NCI-H345 treated with DMSO at 0.1 percent for 48 hours (cell line): Measurements from ENCODE around the gene DPP10.

Experiments used
- DNase-seq: peaks from one replicate; lab custom pipeline; 2025; ENCODE audit not compliant: unreplicated experiment; lab: John Stamatoyannopoulos, UW

DPP10 gene

DNA sequence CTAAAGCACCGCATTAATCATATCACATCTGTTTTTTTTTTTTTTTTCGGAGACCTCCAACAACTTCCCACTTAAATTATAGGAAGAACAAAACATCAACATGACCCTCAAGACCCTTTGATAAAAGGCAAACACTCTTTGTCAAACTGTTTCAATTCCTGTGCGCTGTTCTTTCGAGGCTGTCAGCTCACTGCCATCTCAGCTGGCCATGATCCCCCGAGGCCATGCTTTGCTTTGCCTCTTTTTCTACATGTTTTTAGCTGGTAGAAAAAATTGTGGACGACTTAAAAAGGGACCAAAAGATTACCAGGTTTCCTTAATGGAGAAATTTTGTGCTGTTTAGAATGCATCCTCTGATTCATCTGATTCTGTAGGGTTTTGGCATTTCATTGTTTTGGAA is 138.2 kb downstream of the DPP10 start:
- no peak for DNase-seq

DNA sequence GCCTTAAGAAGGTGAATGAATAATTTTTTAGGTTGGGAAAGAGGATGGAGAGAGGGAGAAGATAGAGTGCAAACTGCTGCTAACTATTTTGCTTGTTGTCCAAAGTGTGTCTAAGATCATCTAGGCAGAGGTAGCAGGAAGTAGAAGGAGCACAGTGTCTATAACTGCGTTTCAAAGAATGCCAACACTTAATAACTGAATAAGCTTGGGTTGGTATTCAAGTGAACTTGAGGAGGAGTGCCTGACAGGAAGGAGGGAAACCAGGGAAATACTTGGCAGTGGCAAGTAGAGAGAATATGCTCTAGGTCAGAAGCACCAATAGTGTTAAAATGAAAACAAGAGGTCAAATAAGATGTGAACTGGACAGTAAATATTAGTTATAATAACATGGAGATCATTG is 155.9 kb downstream of the DPP10 start:
- no peak for DNase-seq

DNA sequence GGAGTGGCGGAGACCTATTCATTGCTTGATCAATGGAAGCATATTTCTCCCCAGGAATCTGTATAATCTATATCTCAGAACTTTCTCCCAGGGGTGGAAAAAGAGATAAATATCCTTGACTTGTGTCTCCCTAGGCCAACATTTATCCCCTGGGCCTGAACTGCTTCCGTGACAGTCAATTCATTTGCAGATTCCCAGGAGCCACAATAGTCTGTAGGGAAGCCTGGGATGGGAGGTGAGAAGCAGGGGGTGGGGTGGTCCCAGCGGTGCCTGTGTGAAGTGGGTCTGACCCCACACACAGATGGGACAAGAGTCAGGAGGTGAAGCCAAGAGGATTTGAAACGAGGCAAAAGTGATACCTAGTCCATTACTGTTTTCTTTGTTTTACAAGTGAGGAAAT is 166.8 kb downstream of the DPP10 start:
- DNase-seq = no peak

DNA sequence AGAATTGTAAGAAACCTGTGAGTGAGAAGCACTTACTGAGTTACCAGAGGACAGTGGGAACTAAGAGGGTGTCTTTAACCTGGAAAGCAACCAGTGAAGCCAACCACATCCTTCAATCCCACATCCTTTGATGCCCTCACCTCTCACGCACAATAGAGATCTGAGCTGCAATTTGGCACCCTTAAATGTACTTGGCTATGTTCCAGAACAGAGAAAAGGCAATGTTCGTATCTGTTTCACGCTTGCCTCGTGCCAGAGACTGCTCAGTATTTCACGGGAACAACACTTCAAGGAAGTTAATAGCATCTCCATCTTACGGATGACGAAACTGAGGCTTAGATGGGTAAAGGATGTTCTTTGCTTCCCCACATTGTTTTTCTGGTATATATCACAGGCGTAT is 167.4 kb downstream of the DPP10 start:
- DNase-seq = no peak

DNA sequence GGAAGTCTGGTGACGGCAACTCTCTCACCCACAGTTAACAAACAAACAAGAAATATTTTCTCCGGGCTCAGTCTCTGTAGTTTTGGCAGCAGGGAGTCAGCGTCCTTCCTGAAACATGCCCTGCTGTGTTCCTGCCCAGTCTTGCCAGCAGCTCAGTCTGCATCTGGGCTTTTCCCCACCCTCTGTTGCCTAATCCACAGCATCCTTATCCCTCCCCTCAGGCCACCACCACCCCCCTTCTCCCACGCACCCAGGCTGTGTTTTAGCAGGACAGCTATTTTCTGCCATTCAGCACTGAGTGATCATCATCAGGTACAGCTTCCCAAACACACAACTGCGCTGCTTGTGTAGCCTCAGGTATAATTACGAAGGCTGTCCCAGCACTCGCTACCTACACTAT is 168.2 kb downstream of the DPP10 start:
- DNase-seq = no peak

DNA sequence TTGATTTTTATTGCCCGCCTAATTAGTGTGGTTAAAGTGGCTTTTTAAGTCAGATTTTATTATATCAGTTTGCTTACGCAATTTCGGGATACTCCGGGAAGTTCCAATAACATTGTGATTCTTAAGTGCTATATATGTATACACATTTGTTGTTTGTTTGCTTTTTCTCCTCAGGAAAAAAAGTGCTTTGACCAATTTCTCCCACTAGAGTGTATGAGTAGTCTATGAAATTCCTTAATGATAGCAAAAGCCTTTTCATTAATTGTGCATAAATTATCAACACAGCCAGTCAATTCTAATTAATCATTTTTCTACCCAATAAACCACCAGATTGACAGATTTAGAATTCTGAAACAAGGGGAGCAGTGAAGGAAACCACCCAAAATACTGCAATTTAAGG is 172.2 kb downstream of the DPP10 start:
- no peak for DNase-seq

DNA sequence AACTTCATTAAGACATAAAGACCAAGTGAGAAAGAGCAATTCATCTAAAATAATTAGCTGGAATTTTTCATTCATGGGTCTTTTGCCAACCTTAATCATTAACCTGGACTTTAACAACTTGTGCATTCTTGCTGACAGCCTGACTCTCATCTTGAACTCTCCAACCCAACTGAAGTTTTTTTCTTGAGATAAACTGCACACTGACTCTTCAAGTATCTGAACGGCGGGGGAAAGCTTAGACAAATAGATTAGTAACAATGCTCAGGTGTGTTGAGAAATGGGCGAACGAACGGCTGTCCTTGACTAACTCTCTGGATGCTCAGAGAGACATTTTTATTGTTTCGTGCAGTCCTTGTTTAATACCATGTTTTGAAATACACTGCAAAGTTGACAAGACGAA is 186.0 kb downstream of the DPP10 start:
- DNase-seq = no peak

DNA sequence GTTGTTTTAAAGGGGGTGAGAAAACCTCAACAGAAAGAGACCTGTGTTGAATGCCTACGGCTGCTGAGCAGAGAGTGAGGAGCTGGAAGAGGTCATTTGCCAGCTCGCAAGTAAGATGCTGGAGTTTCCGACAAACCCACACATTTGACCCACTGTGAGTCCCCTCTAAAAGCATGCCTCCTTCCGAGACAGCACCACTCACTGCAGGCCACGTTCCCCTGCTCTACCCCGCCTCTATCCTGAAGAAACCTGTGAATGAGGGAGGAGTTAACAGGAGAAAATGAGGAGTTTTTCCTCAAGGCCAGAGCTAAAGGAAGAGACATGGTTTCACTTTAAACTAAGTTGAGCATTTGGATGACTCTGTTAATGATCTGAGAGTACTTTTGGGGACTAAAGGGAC is 188.7 kb downstream of the DPP10 start:
- no peak for DNase-seq

DNA sequence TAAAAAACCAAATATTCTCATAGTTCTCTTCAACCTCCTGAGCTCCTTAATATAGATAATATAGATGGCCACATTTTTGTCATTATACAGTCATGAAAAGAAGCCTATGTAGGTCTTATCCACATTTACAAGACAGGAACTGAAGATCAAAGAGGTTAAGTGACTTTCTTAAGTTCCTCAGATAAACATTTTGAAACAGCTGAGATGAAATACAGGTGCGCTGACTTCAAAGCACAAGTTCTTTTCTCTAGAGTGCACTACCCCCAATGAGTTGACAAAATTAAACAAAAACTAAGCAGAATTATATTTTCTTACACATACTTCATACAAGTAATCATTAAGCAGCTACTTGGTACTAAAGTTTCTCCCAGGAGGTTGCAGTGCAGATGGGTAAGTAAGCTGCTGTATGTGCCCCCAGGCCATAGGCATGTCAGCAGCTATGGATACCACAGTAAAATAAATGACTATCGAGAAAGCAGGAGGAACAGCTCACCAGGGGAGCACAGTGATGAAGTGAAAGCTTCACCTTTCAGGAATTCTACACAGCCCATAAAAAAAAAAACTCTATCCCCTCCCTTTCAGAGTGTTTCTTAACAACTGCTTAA is 199.8 kb downstream of the DPP10 start:
- no peak for DNase-seq

DNA sequence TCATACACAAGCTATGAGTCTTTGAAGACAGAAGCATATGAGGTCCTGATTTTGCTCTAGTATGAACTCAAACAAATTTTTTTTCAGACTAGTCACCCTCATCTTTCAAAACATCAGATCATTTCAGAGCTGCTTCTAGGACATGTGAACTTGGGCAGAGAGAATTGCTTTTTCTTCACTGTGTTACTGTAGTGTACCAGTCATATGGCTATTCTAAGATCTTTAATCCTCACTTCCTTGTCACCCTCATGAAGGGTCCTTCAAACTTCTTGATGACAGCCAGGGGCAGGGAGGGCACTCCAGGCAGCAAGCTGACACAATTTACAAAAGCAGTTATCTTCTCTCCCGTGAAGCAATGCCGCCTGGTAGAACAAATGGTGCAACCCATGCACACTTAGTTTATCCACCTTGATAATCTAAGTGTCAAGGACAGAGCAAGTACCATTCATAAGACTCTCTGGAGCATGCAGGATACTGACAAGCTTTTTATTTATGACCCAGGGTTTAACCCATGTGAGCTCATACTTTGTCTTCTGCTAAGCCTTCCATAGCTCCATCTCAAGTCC is 200.6 kb downstream of the DPP10 start:
- DNase-seq = no peak

DNA sequence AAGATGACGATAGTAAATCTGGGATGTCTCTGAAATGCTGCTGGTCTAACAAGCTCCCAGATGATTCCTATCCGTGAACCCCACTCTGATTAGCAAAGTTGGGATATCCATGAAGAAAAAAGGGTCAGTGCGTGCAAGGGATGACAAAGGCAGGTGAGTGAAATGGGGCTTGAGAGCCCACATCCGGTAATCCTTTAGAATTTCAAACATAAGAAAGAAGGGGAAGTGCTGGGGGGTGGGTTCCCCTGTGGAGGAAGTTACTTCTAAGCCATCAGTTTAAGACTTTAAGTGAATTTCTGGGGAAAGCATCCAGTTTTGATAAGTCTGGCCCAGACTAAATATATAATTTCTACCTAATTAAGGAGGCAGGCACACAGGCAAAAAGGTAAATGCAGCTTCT is 209.5 kb downstream of the DPP10 start:
- DNase-seq = no peak

DNA sequence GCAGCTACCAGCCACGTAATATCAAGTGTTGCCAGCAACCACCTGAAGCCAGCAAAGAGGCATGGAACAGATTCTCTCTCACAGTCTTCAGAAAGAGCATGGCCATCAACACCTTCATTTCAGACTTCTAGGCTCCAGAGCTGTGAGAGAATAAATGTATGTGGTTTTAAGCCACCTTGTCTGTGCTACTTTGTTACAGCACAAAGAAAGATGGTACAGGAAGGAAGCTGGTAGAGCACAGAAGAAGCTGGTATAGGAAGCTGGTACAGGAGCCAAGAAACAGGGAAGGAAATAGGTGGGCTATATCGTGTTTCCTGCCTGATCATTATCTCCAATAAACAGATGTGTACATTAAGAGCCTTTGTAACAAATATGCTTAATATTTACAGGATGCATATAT is 217.4 kb downstream of the DPP10 start:
- DNase-seq = no peak

DNA sequence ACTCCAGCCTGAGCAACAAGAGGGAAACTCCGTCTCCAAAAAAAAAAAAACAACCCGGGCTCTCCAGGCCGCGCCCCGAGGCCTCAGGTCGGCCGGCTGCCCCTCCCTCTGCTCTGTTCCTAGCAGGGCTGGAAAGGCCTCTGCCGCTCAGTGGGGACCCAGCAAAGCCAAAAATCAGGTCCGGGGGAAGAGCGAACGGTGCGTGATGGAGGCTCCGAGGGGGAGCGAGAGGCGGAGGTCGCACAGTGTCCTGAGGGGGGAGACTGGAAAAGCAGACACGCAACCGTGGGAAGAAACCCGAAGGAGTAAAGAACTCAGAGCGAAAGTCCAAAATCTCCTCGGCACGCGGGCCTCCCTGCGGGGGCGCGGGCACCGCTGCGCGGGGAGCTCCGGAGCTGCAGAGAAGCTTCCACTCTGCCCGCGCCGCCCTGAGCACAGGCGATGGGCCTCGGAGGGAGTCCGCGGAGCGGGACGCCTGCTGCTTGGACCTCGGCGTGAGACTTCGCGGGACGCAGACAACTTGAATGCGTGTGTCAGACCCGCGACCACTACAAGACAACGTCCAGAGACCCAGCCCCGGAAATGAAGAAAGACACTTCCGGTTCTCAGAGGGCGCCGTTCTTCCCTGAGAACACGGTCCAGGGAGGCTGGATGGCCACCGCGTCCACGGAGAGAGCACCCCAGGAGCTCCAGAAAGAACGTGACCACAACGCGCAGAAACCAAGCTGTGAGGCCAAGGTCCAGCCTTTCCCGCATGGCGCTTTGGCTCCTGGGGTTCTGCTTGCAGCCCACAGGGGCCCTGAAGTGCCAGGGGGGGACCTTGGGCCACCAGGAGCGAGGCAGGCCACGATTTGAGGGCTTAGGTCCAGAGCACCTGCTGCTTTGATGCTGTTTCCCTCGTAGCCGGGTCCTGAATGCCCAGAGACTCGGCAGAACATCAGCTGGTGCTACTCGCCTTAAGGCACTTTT is 219.8 kb downstream of the DPP10 start:
- DNase-seq = no peak

DNA sequence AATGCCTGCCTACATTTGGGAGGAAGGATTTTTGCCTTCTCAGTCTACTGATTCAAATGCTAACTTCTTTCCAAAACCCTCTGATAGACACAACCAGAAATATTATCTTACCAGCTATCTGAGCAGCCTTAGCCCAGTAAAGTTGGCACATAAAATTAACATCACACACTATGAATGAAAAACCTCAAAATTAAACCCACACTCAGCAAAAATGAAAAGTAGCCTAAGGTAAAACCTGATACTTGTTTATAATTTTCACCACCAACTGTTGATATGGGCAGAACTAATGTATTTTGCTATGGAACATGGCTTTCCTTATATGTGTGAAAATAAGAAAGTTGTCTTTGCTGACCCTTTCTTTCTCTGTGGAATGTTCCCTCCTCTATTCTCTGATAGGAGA is 226.0 kb downstream of the DPP10 start:
- DNase-seq = no peak

DNA sequence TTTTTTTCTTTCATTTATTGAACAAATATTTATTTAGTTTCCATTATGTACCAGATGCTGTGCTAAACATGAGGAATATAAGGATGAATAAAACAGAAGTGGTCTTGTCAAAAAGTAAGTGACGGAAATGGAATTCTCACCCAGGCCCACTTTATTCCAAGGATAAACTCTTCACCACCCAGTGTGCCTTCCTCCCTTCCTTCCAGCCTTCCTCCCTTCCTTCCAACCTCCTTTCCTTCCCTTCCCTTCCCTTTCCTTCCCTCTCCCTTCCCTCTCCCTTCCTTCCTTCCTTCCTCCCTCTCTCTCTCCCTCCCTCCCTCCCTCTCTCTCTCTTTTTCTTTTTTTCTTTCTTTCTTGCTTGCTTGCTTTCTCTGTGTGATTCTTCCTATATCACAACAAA is 240.8 kb downstream of the DPP10 start:
- DNase-seq = no peak

DNA sequence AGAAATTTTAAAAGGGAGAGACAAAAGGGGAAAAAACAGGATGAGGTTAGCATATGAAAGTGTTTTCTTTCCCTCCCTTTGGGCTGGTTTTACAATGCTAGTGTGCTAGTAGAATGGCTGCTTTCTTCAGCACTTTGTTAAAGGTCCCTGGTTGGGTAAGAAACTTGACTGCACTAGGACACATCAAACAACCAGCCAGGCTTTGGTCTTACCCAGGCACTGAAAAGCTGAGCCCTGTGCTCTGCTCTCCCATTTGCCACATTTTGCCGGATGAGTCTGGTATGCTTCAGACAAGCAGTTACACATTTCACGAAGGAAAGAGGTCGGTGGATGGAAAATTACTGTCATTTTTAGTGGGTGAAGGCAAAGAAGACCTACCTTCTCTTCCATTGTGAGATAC is 242.0 kb downstream of the DPP10 start:
- no peak for DNase-seq

DNA sequence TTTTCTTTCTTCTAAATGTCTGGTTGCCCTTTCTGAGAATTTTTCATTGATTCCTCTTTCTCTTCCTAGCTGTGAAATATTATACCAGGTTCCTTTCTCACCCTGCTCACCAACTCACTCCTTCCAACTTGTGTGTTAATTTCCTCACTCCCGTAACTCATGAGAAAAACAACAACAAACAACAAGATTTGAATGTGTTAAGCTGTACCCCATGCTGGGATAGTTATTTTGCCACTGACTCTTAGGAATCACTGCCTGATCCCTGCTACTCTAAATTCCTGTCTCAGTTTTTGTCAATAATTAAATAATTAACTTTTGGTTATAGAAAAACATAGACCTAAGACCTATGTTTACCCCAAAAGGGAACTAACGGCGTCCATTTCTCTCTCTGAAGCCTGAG is 242.7 kb downstream of the DPP10 start:
- no peak for DNase-seq

DNA sequence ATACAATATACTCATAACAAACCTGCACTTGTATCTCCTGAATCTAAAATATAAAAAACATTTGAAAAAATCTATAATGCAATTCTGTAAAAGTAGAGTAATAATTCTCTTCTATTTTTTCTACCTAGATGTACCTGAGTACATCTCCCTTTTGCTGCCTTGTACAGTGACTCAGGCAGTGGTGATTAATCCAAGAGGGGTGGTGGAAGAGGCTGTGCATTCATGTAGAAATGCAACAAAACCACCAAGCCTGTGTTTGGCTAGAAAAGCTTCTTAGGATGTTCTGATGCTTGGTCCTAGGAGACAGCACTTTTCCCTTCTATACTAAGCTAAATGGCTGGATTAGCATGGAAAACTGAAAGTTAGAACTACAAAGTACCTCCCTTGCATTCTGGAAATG is 245.8 kb downstream of the DPP10 start:
- DNase-seq = no peak

DNA sequence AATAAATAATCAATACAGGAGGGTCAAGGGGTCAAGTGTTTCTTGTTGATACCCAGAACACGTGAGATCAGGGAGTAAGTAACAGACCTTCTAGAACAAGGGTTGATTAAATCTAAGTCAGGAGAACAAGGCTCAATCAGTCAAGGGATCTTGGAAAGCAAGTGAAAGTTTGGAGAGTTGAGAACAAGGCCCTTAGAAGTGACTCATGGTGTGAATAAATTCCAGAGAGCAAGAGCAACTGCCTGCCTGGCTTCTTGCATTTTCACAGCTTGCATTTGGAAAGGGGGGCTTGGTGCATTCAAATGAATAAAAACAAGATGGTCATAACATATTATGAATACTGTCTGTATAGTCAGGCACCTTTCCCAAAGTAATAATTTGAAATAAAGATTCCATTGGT is 256.1 kb downstream of the DPP10 start:
- DNase-seq = no peak

DNA sequence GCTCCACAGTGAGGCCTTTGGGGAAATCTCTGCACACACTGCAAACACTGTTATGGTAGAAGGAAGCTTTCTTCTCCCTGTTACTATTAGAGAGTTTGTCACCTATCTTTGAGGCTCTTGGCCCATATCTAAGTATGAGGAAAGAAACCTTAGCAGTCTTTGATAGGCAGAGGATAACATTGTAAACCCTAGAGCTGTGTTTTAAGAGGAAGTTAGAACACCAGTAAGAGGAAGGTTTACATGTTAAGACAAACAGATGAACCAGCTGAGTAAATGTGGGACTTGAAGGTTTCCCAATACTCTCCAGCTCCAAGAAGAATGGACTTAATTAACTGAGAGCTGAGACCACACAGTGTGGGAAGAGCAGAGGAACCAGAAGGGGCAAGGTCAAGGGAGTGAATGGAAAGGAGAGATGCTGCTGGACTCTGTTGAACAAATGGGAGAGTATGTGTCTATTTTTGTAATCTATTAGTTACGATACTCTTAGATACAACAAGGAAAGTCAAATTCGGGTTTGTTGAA is 257.0 kb downstream of the DPP10 start:
- no peak for DNase-seq

DNA sequence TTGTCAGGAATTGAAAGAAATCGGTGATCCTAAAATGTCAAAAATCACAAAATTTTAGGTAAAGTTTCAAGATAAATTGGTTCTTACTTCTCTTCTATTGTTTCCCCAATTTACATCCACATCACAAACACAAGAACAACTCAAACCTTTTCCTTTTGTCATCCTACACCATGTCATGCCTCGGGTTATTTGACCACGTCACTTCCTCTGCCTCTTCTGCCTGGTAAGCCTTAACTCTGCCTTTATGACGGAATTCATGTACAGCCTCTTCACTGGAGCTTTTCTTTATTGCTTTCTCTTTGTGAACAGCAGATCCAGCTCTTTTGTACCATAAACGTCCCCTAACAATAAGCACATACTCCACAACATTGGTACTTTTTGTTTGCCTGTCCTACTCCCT is 258.0 kb downstream of the DPP10 start:
- DNase-seq = no peak
